ENCODE measurements around the gene TCF4. TPM values are rescaled to one million over a fixed set of nuclear protein-coding genes. Genes with fewer than 3 reads are reported as not detected.

TCF4 gene
- total RNA-seq, 1 donor from 2014 or later = 536 TPM

DNA sequence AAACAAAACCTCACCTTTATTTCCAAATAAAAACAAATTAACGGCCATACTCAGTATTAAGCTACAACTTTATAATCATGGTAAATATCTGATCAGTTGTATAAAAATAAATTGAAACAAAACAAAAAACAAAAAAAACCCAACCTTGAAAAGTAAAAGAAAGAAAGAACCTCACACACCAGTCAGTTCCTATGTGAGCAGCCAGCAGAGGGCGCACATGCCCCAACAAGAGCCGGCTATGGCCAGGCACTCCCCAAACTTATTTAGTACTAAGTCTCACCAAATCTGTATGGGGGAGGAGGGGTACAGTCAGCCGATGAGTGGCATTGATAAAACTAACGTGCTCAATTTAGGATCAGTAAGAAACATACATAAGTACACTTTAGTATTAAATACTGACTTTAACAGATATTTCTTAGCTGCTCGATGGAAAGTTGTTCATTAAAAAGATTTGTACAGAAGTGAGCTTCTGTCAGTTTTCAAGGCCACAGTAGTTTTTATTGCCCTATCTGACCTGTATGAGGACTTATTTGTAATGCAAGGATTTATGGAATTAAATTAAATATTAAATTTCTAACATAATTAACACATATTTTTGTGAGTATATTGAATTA is 172.6 kb downstream of the TCF4 start:
- peak; percentile 93 to 95 for DNase-seq (ENCODE audit: low read depth in 2 of 2)

DNA sequence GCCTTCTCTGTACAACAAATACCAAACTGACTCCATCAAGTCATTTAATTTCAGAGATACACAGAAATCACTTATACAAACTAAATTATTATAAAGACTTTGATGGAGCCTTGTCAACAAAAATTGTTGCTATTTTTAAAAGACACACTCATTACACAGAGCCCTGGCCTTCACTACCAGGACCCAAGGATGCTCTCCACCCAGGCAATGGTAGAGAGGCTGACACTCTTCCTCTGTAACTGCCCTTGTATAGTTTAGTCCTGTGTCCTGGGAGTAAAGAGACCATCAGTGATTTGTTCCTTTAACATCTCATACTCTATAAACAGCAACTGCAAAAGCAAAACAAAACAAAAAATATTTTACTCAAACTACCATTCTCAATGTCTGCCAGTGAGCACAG is 173.5 kb downstream of the TCF4 start:
- DNase-seq (ENCODE audit: low read depth in 2 of 2) = no peak

DNA sequence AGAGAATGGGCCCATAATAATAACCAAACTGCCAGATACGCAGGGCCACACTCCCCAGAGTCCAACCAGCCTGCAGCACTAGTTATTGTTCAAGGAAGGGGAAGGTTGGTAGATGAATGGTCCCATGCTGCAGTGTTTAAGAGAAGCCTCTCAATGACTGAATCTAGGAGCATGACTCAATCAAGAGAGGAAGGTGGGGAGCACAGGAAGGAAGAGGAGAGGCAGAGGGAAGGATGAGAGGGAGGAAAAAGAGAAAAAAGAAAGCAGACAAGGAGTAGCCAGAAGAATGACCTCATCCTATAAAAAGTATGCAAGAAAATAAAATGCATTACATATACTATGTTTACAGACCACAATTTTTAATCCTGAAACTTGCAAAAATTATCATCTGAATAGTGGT is 174.5 kb downstream of the TCF4 start:
- DNase-seq (ENCODE audit: low read depth in 2 of 2) = peak; percentile 20 to 76

DNA sequence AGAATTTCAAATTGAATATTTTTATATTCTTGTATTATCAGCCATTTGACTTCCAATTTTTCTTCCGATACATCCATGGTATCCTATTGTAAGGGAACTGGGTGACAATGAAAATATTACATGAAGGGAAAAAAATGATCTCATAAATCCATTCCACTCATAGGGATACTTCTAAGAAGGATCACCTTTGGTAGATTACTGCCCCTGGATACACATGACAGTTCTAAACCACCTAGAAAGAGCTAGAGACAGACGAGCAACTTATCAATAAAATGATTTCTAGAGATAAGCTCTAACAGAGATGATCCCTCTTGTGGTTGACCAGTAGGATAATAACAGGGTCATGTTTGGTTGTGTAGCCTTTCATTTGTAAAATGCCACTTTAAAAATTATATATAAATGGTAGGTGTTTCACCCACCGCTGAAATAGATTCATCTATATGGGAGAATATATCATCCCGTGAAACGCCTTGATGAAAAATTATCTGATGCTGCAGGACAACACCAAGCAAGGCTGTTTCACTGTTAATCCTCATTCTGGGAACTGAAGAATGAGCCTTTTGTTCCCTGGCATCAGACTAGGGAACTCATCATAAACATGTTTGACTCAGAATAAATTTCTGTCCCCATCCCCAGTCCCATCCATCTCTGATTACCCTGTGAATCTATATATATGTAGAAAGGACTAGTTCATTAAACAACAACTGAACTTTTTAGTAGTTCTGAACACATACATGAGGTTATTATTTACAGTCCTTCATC is 180.0 kb downstream of the TCF4 start:
- DNase-seq (ENCODE audit: low read depth in 2 of 2) = no peak

DNA sequence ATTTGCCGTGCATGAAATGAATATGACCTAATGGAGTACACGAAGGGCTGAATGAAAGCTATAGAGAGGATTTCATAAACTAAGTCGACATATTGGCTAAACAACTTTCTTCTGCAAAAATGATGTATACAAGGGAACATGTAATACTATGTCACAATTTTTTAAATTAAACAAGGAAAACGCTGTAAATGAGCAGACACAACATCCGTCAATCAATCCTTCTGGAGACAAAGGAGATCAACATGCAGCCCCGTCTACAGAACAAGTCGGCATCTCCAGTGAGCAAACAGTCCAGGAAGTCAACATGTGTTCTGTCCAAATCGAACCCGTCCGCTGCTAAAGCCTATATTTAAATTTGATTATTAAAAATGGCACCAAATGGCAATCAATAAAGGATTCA is 180.8 kb downstream of the TCF4 start:
- no peak for DNase-seq (ENCODE audit: low read depth in 2 of 2)

DNA sequence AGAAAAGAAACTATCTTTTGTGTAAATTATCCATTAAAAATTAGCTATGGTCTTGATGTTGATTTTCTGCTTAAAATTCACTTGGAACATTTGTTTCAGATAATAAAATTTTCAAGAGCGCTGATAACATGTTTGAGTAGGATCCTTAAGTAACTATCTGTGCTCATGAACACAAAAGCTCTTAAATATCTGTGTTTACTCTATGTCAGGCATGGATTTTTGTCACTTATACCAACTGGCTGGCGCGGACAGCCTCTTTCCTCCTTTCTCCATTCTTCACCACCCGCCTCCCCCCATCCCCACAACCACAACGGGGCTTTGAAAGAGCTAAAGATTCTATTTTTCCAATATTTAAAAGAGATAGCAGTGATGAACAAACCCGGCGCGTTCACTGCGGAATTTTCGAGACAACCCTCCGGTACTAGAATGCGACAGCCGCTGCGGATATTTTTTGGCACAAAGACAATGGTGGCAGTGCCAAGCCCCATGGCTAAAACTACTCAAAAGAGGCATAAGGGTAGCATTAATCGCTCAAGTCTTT is 181.5 kb downstream of the TCF4 start:
- DNase-seq (ENCODE audit: low read depth in 2 of 2) = no peak

DNA sequence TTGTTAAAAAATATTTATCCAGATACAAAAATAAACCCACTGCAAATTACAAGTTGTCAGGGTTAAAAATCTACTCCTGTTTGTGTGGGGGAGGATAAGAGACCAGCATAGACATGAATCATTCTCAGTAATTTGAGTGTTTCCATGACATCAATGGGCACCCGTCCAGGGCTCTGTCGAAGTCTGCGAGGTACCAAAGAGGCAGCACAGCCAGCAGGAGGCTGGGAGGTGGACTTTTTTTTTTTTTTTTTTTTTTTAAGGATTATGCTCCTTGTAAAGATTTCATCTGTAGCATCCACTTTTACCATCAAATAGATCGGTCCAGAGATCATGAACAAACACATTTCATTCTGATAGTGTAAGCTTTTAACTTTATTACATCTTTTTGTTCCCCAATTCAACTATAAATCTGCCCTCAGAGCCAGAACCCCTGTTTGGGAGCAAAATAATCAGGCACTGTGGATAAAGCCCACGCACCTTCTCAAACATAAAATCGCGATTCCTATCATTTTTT is 182.0 kb downstream of the TCF4 start:
- peak; percentile 96 for DNase-seq (ENCODE audit: low read depth in 2 of 2)

GRCh38 chr18:55405475-55405874 is 182.5 kb downstream of the TCF4 start:
- no peak for DNase-seq (ENCODE audit: low read depth in 2 of 2)

DNA sequence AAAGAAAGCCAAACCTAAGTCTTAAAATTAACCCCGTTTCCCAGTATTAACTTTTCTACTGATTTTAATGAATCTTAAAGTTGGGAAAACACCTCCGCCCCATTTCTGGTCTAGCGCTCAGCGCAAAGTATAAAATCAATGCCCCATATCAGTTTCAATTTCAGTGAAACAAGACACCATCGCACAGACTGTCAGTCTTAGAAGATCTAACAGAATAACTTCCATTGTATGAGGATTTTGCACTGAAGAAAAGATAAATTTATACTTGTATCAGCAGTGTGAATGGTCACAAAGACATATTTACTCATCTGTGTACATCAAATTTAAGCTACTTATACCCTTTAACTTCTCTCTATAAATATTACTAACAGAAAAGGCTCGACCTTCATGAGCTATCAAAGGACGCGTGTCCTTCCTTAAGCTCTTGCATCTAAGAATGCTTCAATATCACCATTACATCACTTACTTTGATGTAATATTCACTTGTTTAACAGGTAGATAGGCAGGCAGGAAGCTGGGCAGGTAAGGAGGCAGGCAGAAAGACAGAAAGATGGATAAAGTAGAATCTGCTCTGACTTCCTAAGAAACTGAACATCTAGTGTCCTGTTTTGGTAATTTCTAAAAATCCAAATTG is 183.0 kb downstream of the TCF4 start:
- no peak for DNase-seq (ENCODE audit: low read depth in 2 of 2)

DNA sequence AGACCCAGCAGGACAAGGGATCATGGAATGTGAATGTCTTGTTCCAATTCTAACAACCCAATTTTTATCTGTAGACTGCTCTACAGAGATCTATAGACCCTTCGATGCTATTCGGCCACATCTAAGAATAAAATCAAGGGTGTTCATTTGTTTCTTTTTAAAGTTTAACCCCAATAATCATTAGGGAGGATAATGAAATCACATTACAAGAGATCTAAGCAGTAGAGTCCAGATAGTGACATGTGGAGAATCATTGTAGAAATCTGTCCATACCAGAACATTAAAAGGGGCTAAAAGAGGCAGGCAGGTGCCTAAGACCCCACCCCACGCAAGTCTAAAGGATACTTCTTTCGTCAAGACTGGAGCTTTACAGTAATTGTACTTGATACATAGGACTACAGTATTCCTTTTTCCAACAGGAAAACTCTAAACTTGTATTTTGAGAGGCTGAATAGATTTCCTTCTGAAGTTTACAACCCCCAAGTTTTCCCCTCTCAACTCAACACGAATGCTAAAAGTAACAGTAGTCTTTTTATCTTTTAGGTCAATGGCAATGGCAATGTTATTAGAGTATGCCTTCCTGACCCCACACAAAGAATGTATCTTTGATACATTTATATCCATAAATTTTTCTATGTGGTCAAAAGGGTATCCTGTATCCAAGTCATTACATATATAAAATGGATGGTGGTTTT is 183.7 kb downstream of the TCF4 start:
- no peak for DNase-seq (ENCODE audit: low read depth in 2 of 2)

DNA sequence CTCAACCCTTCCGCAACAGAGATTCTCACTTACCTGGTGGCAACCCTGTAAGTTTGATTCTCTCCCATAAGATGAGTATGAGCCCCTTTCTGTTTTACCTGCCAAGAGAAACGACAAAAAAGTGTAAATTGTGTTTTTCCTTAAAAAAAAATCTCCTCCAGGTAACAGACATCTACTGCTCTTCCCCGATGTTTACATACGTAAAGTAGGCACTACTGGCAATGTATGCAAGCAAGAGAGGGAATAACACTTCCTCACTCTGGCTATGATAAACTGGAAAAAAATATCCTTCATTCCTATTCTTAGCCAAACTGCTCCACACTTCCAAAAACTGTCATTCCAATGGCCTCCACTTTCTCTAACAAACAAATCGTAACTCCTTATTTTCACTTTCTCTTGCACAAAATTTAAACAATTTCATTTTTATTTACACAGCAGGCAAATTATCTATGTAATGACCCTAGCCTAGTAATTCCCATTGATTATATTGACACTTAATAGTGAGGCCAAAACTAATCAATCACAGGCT is 184.5 kb downstream of the TCF4 start:
- DNase-seq (ENCODE audit: low read depth in 2 of 2) = peak in 1 of 2 donors; percentile 21

DNA sequence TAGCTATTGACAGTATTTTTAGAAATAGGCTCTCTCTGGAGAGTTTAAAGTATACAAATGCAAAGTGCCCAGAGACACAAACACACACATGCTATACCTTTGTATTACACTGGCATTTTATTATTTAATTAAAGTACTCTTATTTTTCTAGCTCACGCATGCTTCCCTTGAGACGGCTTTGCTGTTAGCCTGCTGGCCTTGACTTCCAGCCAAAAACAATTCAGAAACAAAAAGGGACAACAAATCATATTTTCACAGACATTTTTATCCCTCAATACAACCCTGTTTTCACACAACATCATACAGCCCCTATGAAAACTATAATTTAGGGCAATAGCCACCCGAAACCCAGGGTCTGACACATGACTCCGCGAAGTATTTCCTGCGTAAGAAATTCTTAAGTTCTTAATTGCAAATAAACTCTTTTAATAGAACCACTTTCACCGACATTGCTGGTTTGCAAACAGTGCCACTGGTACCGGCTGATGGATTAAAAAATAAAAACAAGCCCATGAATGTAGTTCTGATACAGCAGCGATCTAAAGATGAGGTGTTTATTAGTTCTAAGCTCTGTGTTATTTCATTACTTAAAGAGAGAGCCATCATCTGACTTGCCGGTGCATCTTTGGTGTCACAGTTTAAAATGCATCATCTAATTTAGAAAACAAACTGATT is 185.1 kb downstream of the TCF4 start:
- DNase-seq (ENCODE audit: low read depth in 2 of 2) = peak; percentile 60 to 76

DNA sequence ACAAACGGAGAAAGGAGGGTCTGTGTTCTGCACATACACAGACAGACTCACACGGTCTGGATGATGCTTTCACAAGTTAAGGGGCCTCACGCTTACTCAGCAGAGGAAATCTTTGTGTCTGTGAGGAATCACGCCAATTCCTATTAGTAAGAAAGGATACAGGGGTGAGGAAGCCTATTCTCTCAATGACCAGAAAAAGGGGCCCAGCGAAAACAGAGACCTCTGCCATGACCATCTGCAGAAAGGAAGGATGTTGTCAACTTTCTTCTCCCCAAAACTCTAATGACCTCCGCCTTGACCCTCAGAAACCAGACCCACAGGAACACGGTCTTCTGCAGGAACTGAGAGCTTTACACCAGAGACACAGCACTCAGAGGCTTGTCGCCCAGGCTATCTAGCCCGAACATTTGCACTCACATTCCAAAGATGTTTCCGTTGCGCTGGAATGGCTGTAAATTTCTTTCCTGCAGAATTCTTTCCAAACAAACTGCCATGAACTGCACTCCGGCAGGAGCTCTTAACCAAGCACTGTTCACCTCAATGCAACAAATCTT is 186.3 kb downstream of the TCF4 start:
- DNase-seq (ENCODE audit: low read depth in 2 of 2) = peak; percentile 89 to 93

GRCh38 chr18:55400590-55401541 is 187.1 kb downstream of the TCF4 start:
- DNase-seq (ENCODE audit: low read depth in 2 of 2) = peak; percentile 50

DNA sequence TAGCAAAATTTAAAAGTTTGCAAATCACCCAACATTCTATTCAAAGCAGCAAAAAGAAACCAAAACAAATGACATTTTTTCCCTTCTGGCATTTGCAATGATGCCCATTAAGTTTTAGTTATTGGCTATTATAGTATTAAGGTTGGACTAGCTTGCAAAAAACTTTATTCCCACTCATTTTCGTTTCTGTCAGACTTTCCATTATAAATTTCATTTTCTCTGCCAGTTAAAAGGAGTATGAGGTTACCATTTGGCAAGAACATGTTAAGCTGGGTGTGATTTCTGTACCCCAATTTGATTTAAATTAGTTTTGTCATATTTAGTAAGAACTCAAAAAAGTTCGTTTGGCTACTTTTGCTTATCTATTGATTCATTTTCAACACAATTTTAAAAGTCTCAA is 187.9 kb downstream of the TCF4 start:
- peak in 1 of 2 donors; percentile 38 for DNase-seq (ENCODE audit: low read depth in 2 of 2)

DNA sequence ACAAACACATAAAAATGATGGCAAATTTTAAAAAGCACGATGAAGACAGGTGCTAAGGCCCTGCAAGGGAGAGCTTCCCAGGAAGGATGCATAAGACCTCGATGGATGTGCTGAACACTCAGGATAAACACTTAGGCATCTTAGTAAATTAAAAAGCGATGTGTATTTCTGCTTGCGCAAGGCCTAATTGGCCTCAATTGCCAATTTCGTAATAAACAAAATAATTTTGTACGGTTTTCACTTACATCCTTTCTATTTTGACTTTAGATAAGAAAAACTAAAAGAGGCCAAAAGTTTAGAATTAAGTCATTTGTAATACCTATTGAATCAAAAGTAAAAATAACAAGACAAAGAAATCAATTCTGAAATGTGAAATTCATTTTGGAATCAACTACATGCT is 189.1 kb downstream of the TCF4 start:
- DNase-seq (ENCODE audit: low read depth in 2 of 2) = no peak

DNA sequence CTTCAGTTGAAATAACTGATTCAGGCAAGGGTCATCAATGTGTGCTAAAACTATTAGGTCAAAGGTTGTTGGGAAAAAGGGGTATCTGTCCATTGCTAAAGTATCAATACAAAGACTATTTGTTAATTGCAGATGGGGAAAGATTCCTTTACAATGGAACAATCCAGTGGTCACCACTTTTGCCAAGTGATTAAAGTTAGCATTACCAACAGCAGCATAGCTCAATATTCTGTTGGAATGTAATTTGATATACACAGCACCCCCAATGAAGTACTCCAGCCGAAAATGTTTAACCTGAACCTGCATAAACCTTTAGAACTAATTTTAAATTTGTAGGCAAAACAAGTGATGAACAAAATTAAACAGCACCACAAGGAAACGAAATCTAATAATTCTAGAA is 191.0 kb downstream of the TCF4 start:
- no peak for DNase-seq (ENCODE audit: low read depth in 2 of 2)

- DNase-seq (ENCODE audit: low read depth in 2 of 2) = no peak
These were observed 191.6 kb downstream of the TCF4 start for GRCh38 chr18:55396267-55396905.

DNA sequence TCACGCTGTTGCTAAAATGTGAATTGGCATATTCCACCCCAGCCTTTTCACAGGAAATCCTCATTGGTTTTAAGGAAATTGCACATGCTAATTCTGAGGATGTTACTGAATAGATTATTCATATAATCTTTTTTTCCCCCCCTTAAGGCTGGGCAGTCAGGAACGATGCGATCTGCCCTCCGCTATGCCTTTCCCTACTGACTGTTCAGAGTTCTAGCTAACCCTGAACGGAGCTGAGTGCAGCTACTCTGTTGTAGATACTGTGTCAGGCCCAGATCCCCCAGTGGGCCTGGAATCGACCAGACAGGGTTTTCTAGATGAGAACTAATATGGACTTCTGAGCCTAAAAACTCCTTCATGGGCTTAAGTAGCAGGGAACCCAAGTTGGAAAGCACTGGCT is 192.2 kb downstream of the TCF4 start:
- no peak for DNase-seq (ENCODE audit: low read depth in 2 of 2)
